C4-2B (cell line): Measurements from ENCODE around the gene PTPRN2.

Experiments
- ZFX ChIP-seq: fragments of 450-650 bp; IDR thresholded peaks from 2 replicates; pipeline ENCODE4 v1.6.1; 2017
- TF ChIP-seq, protein P1 (sequence below): fragments of 450-650 bp; conservative IDR thresholded peaks from 2 replicates; pipeline ENCODE4 v1.5.1; 2017; ENCODE audit warnings: mild to moderate bottlenecking

DNA sequence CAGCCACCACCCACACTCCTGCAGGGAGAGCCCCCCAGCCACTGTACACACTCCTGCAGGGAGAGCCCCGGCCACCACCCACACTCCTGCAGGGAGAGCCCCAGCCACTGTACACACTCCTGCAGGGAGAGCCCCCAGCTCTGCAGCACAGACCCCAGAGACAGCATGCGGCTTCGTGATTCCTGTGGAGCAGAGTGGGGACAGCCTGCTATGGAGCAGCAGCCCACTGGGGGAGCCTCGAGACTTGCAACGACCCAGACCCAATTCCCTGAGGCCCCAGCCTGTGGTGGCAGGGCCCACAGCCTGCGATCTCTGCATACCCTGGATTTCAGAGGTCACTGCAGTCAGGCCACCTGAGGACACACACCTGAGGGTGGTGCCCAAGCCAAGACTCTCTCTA is 727.7 kb downstream of the PTPRN2 start:
- TF ChIP-seq, protein P1, sequence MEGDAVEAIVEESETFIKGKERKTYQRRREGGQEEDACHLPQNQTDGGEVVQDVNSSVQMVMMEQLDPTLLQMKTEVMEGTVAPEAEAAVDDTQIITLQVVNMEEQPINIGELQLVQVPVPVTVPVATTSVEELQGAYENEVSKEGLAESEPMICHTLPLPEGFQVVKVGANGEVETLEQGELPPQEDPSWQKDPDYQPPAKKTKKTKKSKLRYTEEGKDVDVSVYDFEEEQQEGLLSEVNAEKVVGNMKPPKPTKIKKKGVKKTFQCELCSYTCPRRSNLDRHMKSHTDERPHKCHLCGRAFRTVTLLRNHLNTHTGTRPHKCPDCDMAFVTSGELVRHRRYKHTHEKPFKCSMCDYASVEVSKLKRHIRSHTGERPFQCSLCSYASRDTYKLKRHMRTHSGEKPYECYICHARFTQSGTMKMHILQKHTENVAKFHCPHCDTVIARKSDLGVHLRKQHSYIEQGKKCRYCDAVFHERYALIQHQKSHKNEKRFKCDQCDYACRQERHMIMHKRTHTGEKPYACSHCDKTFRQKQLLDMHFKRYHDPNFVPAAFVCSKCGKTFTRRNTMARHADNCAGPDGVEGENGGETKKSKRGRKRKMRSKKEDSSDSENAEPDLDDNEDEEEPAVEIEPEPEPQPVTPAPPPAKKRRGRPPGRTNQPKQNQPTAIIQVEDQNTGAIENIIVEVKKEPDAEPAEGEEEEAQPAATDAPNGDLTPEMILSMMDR: no peak
- no peak for TF ChIP-seq ZFX
